NCI-H2081 treated with DMSO at 0.1 percent for 48 hours (cell line): ENCODE measurements around the gene HSDL2.
A peak's percentile ranks its signal among the peaks of the same experiment; 100 is the strongest.
"Not testable (repeated sequence)": the region's sequence is repeated elsewhere in the genome, so short reads cannot be mapped to it uniquely, and the experiment has no call there.

Experiments
- DNase-seq: peaks from one replicate; lab custom pipeline; 2025; lab: John Stamatoyannopoulos, UW

Gene HSDL2

DNA sequence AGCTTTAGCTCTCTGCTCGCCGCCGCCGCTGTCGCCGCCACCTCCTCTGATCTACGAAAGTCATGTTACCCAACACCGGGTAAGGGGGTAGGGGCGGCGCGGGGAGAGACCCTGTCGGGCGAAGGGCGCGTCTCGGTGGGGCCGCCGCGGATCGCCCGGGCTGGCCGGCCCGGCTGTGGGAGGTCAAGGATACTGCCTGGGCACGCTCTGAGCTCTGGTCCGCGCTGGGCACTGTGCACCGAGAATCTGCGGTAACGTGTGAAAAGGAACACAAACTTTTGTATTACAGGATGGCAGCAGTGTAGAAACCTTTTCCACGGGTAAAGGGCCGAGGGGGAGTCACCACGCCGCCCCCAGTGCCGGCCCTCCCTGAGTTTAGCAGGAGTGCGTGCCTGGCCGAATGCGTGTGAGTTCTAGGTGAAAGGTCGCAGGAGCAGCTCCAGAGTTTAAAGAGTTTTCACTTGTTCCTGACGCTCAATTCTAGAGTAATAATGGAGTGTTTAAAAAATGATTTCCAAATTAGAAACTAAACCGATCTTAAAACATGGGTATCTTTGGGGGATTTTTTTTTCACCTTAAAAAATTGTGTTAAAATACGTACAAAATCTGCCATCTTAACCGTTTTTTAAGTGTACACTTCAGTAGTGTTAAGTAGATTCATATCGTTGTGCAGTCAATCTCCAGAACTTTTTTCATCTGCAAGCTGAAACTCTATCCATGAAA, at the start of gene HSDL2:
HSDL2 (plus strand) TSS at position 7 of the 723 bp plus-strand sequence; CDS start at position 63, 56 bp downstream.
- DNase-seq: no peak

DNA sequence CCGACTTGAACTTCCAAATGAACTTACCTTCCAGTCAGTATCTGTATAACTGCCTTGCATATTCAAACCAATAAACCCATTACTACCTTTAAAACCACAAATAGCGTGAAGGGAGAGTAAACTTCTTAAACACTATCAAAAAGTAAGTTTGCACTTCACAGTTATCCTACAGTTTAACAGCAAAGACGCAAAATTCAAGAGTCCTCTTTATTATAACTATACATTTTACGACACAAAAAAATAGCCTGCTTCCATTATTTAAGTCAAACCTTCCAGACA, 48.3 kb upstream of the HSDL2 start:
- DNase-seq: no peak

DNA sequence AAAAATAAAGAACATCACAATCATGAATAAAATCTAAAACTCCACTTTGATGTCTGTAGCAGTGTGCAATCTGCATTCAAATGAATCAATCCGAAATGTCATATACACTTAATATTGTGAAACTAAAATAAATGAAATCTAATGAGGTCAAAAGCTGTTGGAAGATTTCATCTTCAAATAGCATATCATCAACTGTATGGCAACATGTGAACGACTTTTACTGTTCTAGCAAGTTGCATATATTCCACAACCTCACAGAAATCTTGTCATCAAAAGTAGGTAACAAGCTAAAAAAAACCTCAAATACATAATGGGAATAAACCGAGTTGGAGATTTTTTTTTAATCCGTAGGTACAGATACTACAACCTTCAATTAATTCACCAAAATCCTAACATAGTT, 47.7 kb upstream of the HSDL2 start:
- no peak for DNase-seq

GRCh38 chr9:112332674-112332976, 47.3 kb upstream of the HSDL2 start:
- no peak for DNase-seq

GRCh38 chr9:112332977-112333638, 46.8 kb upstream of the HSDL2 start, which contains the start of gene PTBP3:
Gene PTBP3 (minus strand): TSS chr9:112333619. CDS start chr9:112297865, 35,754 bp downstream.
- DNase-seq: peak; percentile 51

DNA sequence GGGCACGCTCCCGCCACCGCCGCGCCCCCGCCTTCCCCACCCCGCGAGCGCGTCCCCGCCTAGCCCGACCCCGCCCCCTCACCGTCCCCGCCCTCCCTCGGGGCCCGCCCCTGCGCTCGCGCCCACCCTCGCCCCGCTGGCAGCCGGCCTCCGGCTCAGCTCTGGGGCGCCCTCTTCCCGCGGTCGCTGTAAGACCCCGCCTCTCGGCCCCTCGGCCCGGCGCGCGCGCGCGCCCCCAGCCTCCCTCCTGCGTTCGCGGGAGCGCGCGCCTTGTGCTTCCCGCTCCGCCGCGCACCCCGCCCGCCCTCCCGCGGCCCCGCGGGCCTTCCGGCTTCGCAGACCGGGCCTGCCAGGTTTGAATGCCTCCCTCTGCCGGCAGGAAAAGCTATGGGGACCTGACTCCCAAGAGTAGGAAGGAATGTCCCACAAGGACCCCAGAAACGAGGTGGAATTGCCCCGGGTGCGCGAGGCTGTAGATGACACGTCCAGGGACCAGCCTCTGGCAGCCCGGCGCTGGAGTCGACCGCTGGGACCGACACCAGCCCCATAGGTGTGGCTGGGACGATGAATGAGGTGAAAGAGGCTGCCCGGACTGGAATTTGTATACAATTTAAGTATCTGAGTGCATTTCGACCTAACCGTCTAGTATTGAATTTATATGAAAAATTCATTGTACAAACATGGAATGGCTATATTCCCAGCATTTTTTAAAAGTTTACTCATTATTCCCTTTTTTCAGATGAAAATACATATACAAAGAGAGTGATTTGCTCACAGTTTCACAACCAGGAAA, 46.1 kb upstream of the HSDL2 start:
- DNase-seq: peak; percentile 51

DNA sequence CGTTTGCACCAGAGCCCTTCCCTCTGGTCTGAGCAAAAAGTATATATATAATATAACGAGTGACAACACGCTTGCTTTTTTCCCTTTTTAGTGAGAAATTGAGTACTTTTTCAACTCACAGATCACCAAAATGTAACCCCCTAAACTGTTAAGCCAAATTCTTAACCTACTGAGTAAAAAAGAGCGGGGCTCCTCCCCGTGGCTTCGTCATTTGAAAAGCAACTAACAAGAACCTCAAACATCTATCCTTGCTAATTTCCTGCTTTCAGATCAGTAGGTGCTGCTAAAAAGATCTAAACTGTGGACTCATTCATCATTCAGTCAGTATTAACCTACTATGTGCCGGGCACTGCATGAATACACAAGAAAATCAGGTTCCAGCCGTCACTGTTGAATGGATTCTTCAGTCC, 45.5 kb upstream of the HSDL2 start:
- no peak for DNase-seq

- DNase-seq: no peak
Observed at GRCh38 chr9:112337547-112337946, 42.4 kb upstream of the HSDL2 start.

- no peak for DNase-seq
Observed at GRCh38 chr9:112338561-112338960, 41.3 kb upstream of the HSDL2 start.

DNA sequence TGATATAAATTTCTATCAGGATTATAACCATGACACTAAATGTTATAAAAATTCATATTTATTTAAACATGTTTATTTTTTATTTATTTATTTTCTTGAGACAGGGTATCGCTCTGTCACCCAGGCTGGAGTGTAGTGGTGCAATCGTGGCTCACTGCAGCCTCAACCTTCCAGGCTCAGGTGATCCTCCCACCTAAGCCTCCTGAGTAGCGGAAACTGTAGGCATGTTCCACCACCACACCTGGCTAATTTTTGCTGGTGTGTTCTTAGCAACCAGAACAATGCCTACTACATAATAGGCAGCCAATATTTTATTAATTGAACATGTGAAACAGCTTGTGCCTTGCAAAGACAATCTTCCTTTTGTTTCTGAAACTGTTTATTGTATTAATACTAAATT, 40.0 kb upstream of the HSDL2 start:
- DNase-seq: no peak

GRCh38 chr9:112341730-112342129, 38.2 kb upstream of the HSDL2 start:
- DNase-seq: no peak

- no peak for DNase-seq
Observed at GRCh38 chr9:112348257-112349007, 31.5 kb upstream of the HSDL2 start.

- DNase-seq: no peak
Observed at GRCh38 chr9:112349008-112349333, 30.9 kb upstream of the HSDL2 start.

DNA sequence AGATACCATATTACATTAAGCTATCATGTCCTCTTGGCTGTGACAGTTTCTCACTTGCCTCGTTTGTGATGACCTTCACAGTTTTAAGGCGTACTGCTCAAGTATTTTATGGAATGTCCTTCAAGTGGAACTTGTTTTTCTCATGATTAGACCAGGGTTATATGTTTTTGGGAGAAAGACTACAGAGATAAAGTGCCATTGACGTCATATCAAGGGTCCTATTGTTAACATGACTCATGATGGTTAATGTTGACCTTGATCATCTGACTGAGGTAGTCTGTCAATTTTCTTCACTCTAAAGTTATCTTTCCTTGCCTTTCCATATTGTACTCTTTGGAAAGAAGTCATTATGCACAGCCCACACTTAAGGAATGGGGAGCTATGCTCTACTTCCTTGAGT, 28.7 kb upstream of the HSDL2 start:
- no peak for DNase-seq

- no peak for DNase-seq
Observed at GRCh38 chr9:112352209-112352608, 27.7 kb upstream of the HSDL2 start.

DNA sequence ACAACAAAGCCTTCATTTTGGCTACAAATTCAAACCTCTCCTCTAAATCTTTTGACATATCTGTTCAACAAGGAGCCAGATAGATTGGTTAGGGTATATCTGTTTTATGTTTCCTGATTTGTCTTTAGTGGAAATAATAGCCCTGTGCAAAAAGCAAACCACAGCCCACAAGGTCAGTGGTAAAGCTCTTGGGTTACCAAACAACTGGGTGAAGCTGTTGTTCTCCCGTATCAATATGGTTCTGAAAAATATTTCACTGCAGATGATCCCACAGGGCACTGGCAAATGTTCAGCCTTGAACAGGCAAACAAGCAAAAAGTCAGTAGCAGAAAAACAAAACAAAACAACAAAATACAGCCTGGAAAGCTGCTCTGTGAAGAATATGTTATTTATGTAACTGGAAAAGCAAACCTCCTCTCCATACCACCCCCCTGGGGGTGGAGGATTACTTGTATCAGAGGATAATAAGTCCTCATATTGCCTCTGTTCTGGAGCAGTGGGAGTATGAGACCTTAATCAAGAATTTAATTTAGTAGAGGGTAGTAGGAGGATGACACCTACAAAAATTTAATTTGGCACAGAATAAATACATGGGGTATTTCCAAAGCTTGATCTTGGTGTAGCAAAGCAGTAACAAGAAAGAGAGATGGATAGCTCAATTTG, 25.7 kb upstream of the HSDL2 start:
- no peak for DNase-seq

DNA sequence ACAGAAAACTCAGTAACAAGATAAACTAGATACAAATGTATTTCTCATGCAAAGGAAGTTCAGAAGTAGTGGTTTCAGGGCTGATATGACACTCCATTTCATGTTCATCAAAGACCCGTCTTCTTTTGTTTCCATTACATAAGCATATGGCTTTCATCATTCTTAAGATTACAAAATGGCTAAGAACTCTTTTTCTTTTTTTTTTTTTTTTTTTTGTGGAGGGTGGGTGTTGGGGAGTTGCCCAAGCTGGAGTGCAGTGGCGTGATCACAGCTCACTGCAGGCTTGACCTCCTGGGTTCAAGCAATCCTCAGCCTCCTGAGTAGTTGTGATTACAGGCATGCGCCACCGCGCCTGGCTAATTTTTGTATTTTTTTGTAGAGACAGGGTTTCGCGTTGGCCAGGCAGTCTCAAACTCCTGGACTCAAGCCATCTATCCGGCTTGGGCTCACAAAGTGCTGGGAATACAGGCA, 24.4 kb upstream of the HSDL2 start:
- DNase-seq: no peak

GRCh38 chr9:112360047-112360804, 19.7 kb upstream of the HSDL2 start:
- no peak for DNase-seq

DNA sequence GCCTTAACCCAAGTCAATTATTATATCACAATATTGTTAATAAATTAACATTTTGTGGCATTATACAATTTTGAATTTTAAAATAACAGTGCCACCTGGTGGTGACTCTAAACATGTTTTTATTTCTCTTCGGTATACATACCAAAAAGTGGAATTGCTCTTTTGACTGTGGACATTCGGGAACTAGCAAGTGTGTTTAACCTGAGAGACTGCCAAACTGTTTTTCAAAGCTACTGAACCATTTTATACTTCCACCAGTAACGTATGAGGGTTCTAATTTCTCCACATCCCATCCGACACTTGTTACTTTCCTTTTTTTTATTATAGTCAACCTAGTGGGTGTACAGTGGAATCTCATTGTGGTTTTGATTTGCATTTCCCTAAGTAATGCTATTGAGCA, 18.3 kb upstream of the HSDL2 start:
- peak; percentile 46 for DNase-seq

DNA sequence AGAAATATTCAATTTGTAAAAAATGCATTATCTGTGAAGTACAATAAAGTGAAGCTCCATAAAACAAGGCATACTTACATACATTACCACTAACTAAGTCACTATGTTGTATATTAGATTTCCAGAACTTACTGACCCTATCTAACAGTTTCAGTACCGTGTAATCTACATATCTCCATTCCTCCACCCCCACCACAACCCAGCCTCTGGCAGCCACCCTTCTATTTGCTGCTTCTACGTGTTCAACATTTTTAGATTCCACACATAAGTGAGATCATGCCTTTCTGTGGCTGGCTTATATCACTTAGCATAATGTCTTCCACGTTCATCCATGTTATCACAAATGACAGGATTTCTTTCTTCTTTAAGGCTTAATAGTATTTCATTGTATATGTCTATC, 15.1 kb upstream of the HSDL2 start:
- DNase-seq: no peak

GRCh38 chr9:112365257-112365656, 14.7 kb upstream of the HSDL2 start:
- not testable (repeated sequence) for DNase-seq
